Measurements from ENCODE around the gene SLC38A3. TPM values are rescaled to one million over a fixed set of nuclear protein-coding genes. Genes with fewer than 3 reads are reported as not detected.

The SLC38A3 gene
- total RNA-seq, 1 donor from 2014 or later = 0.56 TPM

GRCh38 chr3:50235716-50236483, 30.8 kb downstream of the SLC38A3 start, which contains the start of gene GNAI2:
Gene GNAI2, plus strand, starts transcription at chr3:50236204. Its CDS starts 132 bp downstream, at chr3:50236336.
- Mint-ChIP-seq H3K9me3 (ENCODE audit: unreplicated experiment) (no peaks in the 10 kb centered on the region), H3K36me3 (ENCODE audit: low read depth, unreplicated experiment) (peaks cover 26% of the 10 kb centered on the region), H3K4me3 (ENCODE audit: unreplicated experiment) (peak within 1 kb of the TSS; percentile 100), H3K4me1 (ENCODE audit: unreplicated experiment) (peaks cover 44% of the 10 kb centered on the region), H3K27ac (ENCODE audit: unreplicated experiment) (peak within 1 kb of the TSS; percentile 91), H3K27me3 (ENCODE audit: unreplicated experiment) (peaks cover 22% of the 10 kb centered on the region)
- no peak for TF ChIP-seq CTCF (IDR thresholded peaks at IDR 0.05; ENCODE audit: unreplicated experiment)
- DNase-seq (ENCODE audit: low spot score) = peak; percentile 98

GRCh38 chr3:50236484-50237132, 31.5 kb downstream of the SLC38A3 start:
- peak overlapping the region; percentile 91 for H3K27ac Mint-ChIP-seq (ENCODE audit: unreplicated experiment)
- H3K27me3 Mint-ChIP-seq (ENCODE audit: unreplicated experiment) = peaks cover 26% of the 10 kb centered on the region
- TF ChIP-seq CTCF (IDR thresholded peaks at IDR 0.05; ENCODE audit: unreplicated experiment) = no peak
- H3K4me1 Mint-ChIP-seq (ENCODE audit: unreplicated experiment) = peaks cover 48% of the 10 kb centered on the region
- H3K9me3 Mint-ChIP-seq (ENCODE audit: unreplicated experiment) = no peaks in the 10 kb centered on the region
- peaks cover 26% of the 10 kb centered on the region for H3K36me3 Mint-ChIP-seq (ENCODE audit: low read depth, unreplicated experiment)
- peak overlapping the region; percentile 100 for H3K4me3 Mint-ChIP-seq (ENCODE audit: unreplicated experiment)
- no peak for DNase-seq (ENCODE audit: low spot score)

- H3K27ac Mint-ChIP-seq (ENCODE audit: unreplicated experiment) = peak overlapping the region; percentile 89
- peaks cover 27% of the 10 kb centered on the region for H3K27me3 Mint-ChIP-seq (ENCODE audit: unreplicated experiment)
- H3K4me3 Mint-ChIP-seq (ENCODE audit: unreplicated experiment) = peak overlapping the region; percentile 100
- no peak for DNase-seq (ENCODE audit: low spot score)
- peaks cover 54% of the 10 kb centered on the region for H3K4me1 Mint-ChIP-seq (ENCODE audit: unreplicated experiment)
- no peak for TF ChIP-seq CTCF (IDR thresholded peaks at IDR 0.05; ENCODE audit: unreplicated experiment)
- no peaks in the 10 kb centered on the region for H3K9me3 Mint-ChIP-seq (ENCODE audit: unreplicated experiment)
- peaks cover 26% of the 10 kb centered on the region for H3K36me3 Mint-ChIP-seq (ENCODE audit: low read depth, unreplicated experiment)
Observed at GRCh38 chr3:50237133-50237651, 32.1 kb downstream of the SLC38A3 start.

GRCh38 chr3:50237754-50238548, 32.9 kb downstream of the SLC38A3 start:
- no peaks in the 10 kb centered on the region for H3K9me3 Mint-ChIP-seq (ENCODE audit: unreplicated experiment)
- peaks cover 30% of the 10 kb centered on the region for H3K36me3 Mint-ChIP-seq (ENCODE audit: low read depth, unreplicated experiment)
- H3K27ac Mint-ChIP-seq (ENCODE audit: unreplicated experiment) = peak overlapping the region; percentile 89
- peak overlapping the region; percentile 100 for H3K4me3 Mint-ChIP-seq (ENCODE audit: unreplicated experiment)
- H3K27me3 Mint-ChIP-seq (ENCODE audit: unreplicated experiment) = peaks cover 24% of the 10 kb centered on the region
- DNase-seq (ENCODE audit: low spot score) = peak; percentile 74
- peaks cover 56% of the 10 kb centered on the region for H3K4me1 Mint-ChIP-seq (ENCODE audit: unreplicated experiment)
- TF ChIP-seq CTCF (IDR thresholded peaks at IDR 0.05; ENCODE audit: unreplicated experiment) = no peak

All from endothelial cell (in vitro differentiated cells).